PC-9 (cell line): ENCODE results near the gene ADGB. TPM values are rescaled to one million over a fixed set of nuclear protein-coding genes. Genes with fewer than 3 reads are reported as not detected.

ENCODE experiments used
- BruUV-seq: library from RNA; stranded (reverse); fragments of 400-500 nt; replicated peaks from 2 replicates; lab custom pipeline; 2021; lab: Mats Ljungman, UMichigan
- CTCF ChIA-PET: fragments of 300-600 bp; sonication (Branson Sonifier 250); formaldehyde crosslinking; loops from one replicate; lab custom pipeline; 2022; ENCODE audit warnings: antibody characterized with exemption; lab: Charles Lee
- POLR2A ChIA-PET: fragments of 300-600 bp; sonication (Branson Sonifier 250); formaldehyde crosslinking; loops from one replicate; lab custom pipeline; 2022; ENCODE audit warnings: antibody characterized with exemption; ENCODE audit not compliant: unreplicated experiment; lab: Charles Lee
- DNase-seq, 2 experiments: peaks; one replicate each; pipeline versions ENCODE4 v3.0.0 to v3.0.0-alpha.2; 2015 to 2022; ENCODE audit warnings: mixed read lengths in 1 of 2
- H2AFZ ChIP-seq: fragments of 200-600 bp; sonication (generic); 2 replicates; pipeline ENCODE4 v1.8.1; 2017; ENCODE audit warnings: antibody characterized with exemption
- H3F3A ChIP-seq: fragments of 200-600 bp; sonication (generic); 2 replicates; pipeline ENCODE4 v1.8.1; 2017; ENCODE audit warnings: antibody characterized with exemption, mild to moderate bottlenecking, low read depth; ENCODE audit not compliant: insufficient read depth
- H3K27ac ChIP-seq: fragments of 200-600 bp; sonication (generic); 2 replicates; pipeline ENCODE4 v1.6.1; 2016; ENCODE audit warnings: mixed run types
- H3K27me3 ChIP-seq: fragments of 200-600 bp; sonication (generic); 2 replicates; pipeline ENCODE4 v1.6.1; 2016; ENCODE audit warnings: low read depth, mixed run types; ENCODE audit not compliant: insufficient read depth
- H3K36me3 ChIP-seq: fragments of 200-600 bp; sonication (generic); 2 replicates; pipeline ENCODE4 v1.6.1; 2016; ENCODE audit warnings: low read depth, mixed run types
- H3K4me1 ChIP-seq: fragments of 200-600 bp; sonication (generic); replicated peaks from 2 replicates; pipeline ENCODE4 v1.6.1; 2016; ENCODE audit warnings: mixed run types; ENCODE audit not compliant: insufficient read depth
- H3K4me2 ChIP-seq: fragments of 200-600 bp; sonication (generic); 2 replicates; pipeline ENCODE4 v1.6.1; 2017; ENCODE audit warnings: mixed run types
- H3K4me3 ChIP-seq: fragments of 200-600 bp; sonication (generic); 2 replicates; pipeline ENCODE4 v1.6.1; 2016; ENCODE audit warnings: mixed run types
- H3K79me2 ChIP-seq: fragments of 200-600 bp; sonication (generic); 2 replicates; pipeline ENCODE4 v1.6.1; 2017; ENCODE audit warnings: low read depth, mixed run types
- H3K9me2 ChIP-seq: fragments of 200-600 bp; sonication (generic); 2 replicates; pipeline ENCODE4 v1.8.1; 2017; ENCODE audit warnings: mild to moderate bottlenecking; ENCODE audit not compliant: insufficient read depth
- H3K9me3 ChIP-seq: fragments of 200-600 bp; sonication (generic); 2 replicates; pipeline ENCODE4 v1.8.1; 2016; ENCODE audit warnings: low read depth; ENCODE audit not compliant: insufficient read depth
- H4K20me1 ChIP-seq: fragments of 200-600 bp; sonication (generic); 2 replicates; pipeline ENCODE4 v1.8.1; 2017; ENCODE audit not compliant: insufficient read depth
- EZH2 ChIP-seq: fragments of 200-600 bp; sonication (generic); IDR thresholded peaks from 2 replicates; pipeline ENCODE4 v1.8.0; 2017; ENCODE audit warnings: antibody characterized with exemption, low read depth
- intact Hi-C: fragments of 100-400 bp; cut with micrococcal nuclease; formaldehyde crosslinking; loops from one replicate; pipeline ENCODE4 v1.10.0; 2022; ENCODE audit not compliant: unreplicated experiment
- total RNA-seq: library from RNA; stranded (reverse); gene quantifications from 2 replicates; pipeline ENCODE4 v1.2.3, GENCODE V29; 2021
- TF ChIP-seq, protein P1 (sequence below): fragments of 200-600 bp; sonication (generic); conservative IDR thresholded peaks from 2 replicates; pipeline ENCODE4 v1.6.1; 2017; ENCODE audit warnings: mixed run types, antibody characterized with exemption, mild to moderate bottlenecking, moderate library complexity

The ADGB gene
- total RNA-seq, 1 experiment from 2014 or later = not detected

DNA sequence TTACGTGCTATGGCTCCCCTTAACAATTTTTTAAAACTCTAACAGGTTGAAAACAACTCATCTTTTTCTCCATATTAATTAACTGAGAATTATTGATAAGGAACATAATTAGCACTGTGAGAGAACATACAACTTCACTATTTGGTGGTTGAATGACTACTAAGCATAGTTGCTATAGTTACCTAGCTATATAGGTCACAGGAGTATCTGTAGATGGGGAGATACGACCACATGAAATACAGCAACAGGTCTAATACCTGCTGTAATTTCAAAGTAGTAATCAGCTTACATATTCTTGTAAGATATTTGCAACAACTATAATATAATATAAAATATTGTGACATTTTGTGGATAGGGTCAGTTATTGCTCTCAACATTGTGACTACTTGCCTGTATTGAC is 102.9 kb downstream of the ADGB start:
- Histone ChIP-seq H2AFZ (no peak overlapping the region), H3K36me3 (no peaks in the 10 kb centered on the region), H3K79me2 (no peaks in the 10 kb centered on the region), H3F3A (no peaks in the 10 kb centered on the region), H3K4me3 (no peak overlapping the region), H3K4me2 (no peak overlapping the region), H3K27me3 (no peaks in the 10 kb centered on the region), H3K9me2 (no peaks in the 10 kb centered on the region; the same call in none of the 2 replicates), H3K4me1 (no peaks in the 10 kb centered on the region), H3K9me3 (peaks cover 5% of the 10 kb centered on the region; the same call in 1 of the 2 replicates), H4K20me1 (no peaks in the 10 kb centered on the region), H3K27ac (no peak overlapping the region)
- no TSS peak for BruUV-seq
- no peak for DNase-seq
- TF ChIP-seq, protein P1, sequence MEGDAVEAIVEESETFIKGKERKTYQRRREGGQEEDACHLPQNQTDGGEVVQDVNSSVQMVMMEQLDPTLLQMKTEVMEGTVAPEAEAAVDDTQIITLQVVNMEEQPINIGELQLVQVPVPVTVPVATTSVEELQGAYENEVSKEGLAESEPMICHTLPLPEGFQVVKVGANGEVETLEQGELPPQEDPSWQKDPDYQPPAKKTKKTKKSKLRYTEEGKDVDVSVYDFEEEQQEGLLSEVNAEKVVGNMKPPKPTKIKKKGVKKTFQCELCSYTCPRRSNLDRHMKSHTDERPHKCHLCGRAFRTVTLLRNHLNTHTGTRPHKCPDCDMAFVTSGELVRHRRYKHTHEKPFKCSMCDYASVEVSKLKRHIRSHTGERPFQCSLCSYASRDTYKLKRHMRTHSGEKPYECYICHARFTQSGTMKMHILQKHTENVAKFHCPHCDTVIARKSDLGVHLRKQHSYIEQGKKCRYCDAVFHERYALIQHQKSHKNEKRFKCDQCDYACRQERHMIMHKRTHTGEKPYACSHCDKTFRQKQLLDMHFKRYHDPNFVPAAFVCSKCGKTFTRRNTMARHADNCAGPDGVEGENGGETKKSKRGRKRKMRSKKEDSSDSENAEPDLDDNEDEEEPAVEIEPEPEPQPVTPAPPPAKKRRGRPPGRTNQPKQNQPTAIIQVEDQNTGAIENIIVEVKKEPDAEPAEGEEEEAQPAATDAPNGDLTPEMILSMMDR = no peak
- no peak for TF ChIP-seq EZH2
- intact Hi-C loops = loop anchor here (2.0 to 10.0 kb wide), 2 partner anchors 157 to 773 kb away; partner anchors contain the start of gene RAB32
- ChIA-PET CTCF (interaction anchor here (0.5 kb wide), 1 partner anchor 1245 kb away, joined by 5 read pairs; no protein-coding TSS in a partner anchor), POLR2A (no interaction called here)

DNA sequence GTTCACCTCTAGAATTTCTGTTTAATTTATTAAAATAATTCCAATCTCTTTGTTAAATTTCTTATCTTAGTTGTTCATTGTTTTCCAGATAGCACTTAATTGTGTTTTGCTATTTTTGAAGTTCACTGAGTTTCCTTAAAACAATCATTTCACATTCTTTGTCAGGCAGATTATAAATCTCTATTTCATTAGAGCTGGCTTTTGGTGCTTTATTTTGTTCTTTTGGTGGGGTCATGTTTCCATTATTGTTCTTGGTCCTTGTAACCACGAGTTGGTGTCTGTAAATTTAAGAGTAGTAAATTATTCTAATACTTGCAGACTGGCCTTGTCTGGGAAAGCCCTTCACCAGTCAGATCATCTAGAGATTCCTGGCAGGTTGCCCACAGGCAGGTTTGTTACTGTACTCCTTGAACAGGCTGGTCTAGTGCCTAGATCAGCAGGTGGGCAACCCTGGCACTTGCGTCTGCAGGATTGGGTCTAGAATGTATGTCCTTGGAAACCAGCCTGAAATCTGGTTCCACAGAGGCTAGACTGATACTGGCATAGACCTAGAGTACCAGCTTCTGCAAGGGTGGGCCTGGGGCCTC is 110.4 kb downstream of the ADGB start:
- Histone ChIP-seq H3K79me2 (no peaks in the 10 kb centered on the region), H3K9me2 (no peaks in the 10 kb centered on the region; the same call in none of the 2 replicates), H4K20me1 (no peaks in the 10 kb centered on the region), H3F3A (0 out of 2 replicates have a peak, but pooled peaks cover 4% of the 10 kb centered on the region), H3K9me3 (peaks cover 5% of the 10 kb centered on the region; the same call in 1 of the 2 replicates), H2AFZ (no peak overlapping the region), H3K27ac (no peak overlapping the region), H3K36me3 (no peaks in the 10 kb centered on the region), H3K4me3 (no peak overlapping the region), H3K4me2 (no peak overlapping the region), H3K27me3 (no peaks in the 10 kb centered on the region), H3K4me1 (no peaks in the 10 kb centered on the region; the same call in 1 of the 2 replicates)
- DNase-seq = no peak
- TF ChIP-seq, protein P1 = no peak
- no peak for TF ChIP-seq EZH2
- CTCF ChIA-PET = no interaction called here
- intact Hi-C loops = loop anchor here (10.0 kb wide), 1 partner anchor 164 kb away; the partner anchor contains the start of gene RAB32
- BruUV-seq = no TSS peak
- POLR2A ChIA-PET = no interaction called here

DNA sequence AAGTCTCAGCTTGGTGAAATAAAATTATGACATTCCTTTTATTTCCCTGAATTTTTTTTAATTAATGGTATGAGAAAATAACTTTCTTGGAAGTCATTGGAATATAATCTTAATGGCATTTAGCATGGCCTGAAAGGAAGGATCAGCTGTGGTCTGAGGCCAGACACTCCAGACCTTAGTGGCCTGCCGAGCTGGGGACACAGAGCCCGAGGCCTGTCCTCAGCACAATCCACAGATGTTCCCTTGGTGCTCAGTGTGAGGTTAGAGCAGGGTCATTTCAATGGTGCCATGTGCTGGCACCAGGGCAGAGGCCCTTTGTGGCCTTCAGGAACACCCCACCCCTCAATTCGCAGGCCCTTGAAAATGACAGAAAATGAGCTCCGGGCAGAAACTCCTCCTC is 120.6 kb downstream of the ADGB start:
- Histone ChIP-seq H3K4me1 (no peaks in the 10 kb centered on the region), H3F3A (no peaks in the 10 kb centered on the region), H4K20me1 (no peaks in the 10 kb centered on the region), H2AFZ (no peak overlapping the region), H3K9me3 (no peaks in the 10 kb centered on the region; the same call in 1 of the 2 replicates), H3K79me2 (no peaks in the 10 kb centered on the region), H3K4me2 (no peak overlapping the region), H3K4me3 (no peak overlapping the region), H3K36me3 (no peaks in the 10 kb centered on the region), H3K9me2 (no peaks in the 10 kb centered on the region), H3K27ac (no peak overlapping the region), H3K27me3 (no peaks in the 10 kb centered on the region)
- DNase-seq = no peak
- intact Hi-C loops = no loop called here
- CTCF ChIA-PET = no interaction called here
- BruUV-seq = no TSS peak
- TF ChIP-seq, protein P1 = no peak
- TF ChIP-seq EZH2 = no peak
- POLR2A ChIA-PET = no interaction called here
